HEK293 (cell line): ENCODE data around the gene TOP2A.

ENCODE experiments used
- CTCF ChIA-PET: fragments of 350-600 bp; formaldehyde crosslinking; extraction: SDS; loops from one replicate; lab custom pipeline; 2021; ENCODE audit warnings: antibody characterized with exemption; lab: Yijun Ruan, JAX
- POLR2A ChIA-PET: fragments of 300-600 bp; formaldehyde crosslinking; extraction: SDS; loops from one replicate; lab custom pipeline; 2020; ENCODE audit warnings: antibody characterized with exemption, inconsistent platforms; lab: Yijun Ruan, JAX
- H3K27ac ChIP-seq: fragments of 200-500 bp; sonication (Bioruptor generic); 2 replicates; pipeline ENCODE4 v1.5.1; 2014; ENCODE audit warnings: low read depth, low read length, control low read depth, inconsistent platforms; ENCODE audit errors: extremely low read depth
- H3K36me3 ChIP-seq, 2 experiments: fragments of 200-500 bp in 1 of 2; sonication (Bioruptor generic) in 1 of 2; 1 replicate in 1 of 2; 2 replicates in 1 of 2; pipeline ENCODE4 v1.5.1; 2014 to 2017; ENCODE audit warnings: inconsistent platforms in 2 of 2, low read length in 2 of 2; ENCODE audit not compliant: control insufficient read depth in 2 of 2, insufficient read depth in 1 of 2
- H3K4me1 ChIP-seq: fragments of 200-500 bp; sonication (Bioruptor generic); 2 replicates; pipeline ENCODE4 v1.5.1; 2014; ENCODE audit warnings: mild to moderate bottlenecking, low read length, inconsistent platforms; ENCODE audit not compliant: control insufficient read depth, insufficient read depth
- H3K4me3 ChIP-seq: 2 replicates; pipeline ENCODE4 v1.5.1; 2011; ENCODE audit warnings: low read depth, mild to moderate bottlenecking, control low read depth, low read length, moderate library complexity
- H3K9me3 ChIP-seq: fragments of 200-500 bp; sonication (Bioruptor generic); 2 replicates; pipeline ENCODE4 v1.5.1; 2014; ENCODE audit warnings: low read depth, low read length, inconsistent platforms; ENCODE audit not compliant: control insufficient read depth, insufficient read depth
- ATF2 ChIP-seq: fragments of 450-650 bp; formaldehyde crosslinking; IDR thresholded peaks from 2 replicates; pipeline ENCODE4 v1.5.1; 2016; ENCODE audit warnings: missing biosample characterization, missing genetic modification characterization, low read depth
- MYNN ChIP-seq: fragments of 450-650 bp; formaldehyde crosslinking; IDR thresholded peaks from 2 replicates; pipeline ENCODE4 v1.5.1; 2016; ENCODE audit warnings: missing biosample characterization, missing genetic modification characterization, borderline replicate concordance
- MZF1 ChIP-seq: fragments of 450-650 bp; formaldehyde crosslinking; IDR thresholded peaks from 2 replicates; pipeline ENCODE4 v1.5.1; 2017; ENCODE audit warnings: missing biosample characterization, missing genetic modification characterization, borderline replicate concordance
- SCRT2 ChIP-seq: fragments of 450-650 bp; formaldehyde crosslinking; IDR thresholded peaks from 2 replicates; pipeline ENCODE4 v1.5.1; 2016; ENCODE audit warnings: missing biosample characterization, missing genetic modification characterization
- SP2 ChIP-seq: fragments of 450-650 bp; formaldehyde crosslinking; IDR thresholded peaks from 2 replicates; pipeline ENCODE4 v1.5.1; 2016; ENCODE audit warnings: missing biosample characterization, missing genetic modification characterization
- ZNF16 ChIP-seq: fragments of 450-650 bp; formaldehyde crosslinking; IDR thresholded peaks from 2 replicates; pipeline ENCODE4 v1.5.1; 2016; ENCODE audit warnings: low read depth, missing biosample characterization, missing genetic modification characterization
- ZNF221 ChIP-seq: fragments of 450-650 bp; formaldehyde crosslinking; IDR thresholded peaks from 2 replicates; pipeline ENCODE4 v1.5.1; 2017; ENCODE audit warnings: missing biosample characterization, missing genetic modification characterization, borderline replicate concordance
- ZNF24 ChIP-seq: fragments of 450-650 bp; formaldehyde crosslinking; IDR thresholded peaks from 2 replicates; pipeline ENCODE4 v1.5.1; 2016; ENCODE audit warnings: missing biosample characterization, missing genetic modification characterization
- ZNF324 ChIP-seq: fragments of 450-650 bp; formaldehyde crosslinking; IDR thresholded peaks from 2 replicates; pipeline ENCODE4 v1.5.1; 2016; ENCODE audit warnings: missing biosample characterization, missing genetic modification characterization
- ZNF391 ChIP-seq: fragments of 450-650 bp; formaldehyde crosslinking; IDR thresholded peaks from 2 replicates; pipeline ENCODE4 v1.5.1; 2016; ENCODE audit warnings: low read depth, missing biosample characterization, missing genetic modification characterization, borderline replicate concordance
- ZNF488 ChIP-seq: fragments of 450-650 bp; formaldehyde crosslinking; IDR thresholded peaks from 2 replicates; pipeline ENCODE4 v1.5.1; 2016; ENCODE audit warnings: missing biosample characterization, missing genetic modification characterization
- ZNF561 ChIP-seq: fragments of 450-650 bp; IDR thresholded peaks from 2 replicates; pipeline ENCODE4 v1.5.1; 2018; ENCODE audit warnings: missing biosample characterization, missing genetic modification characterization, borderline replicate concordance
- ZNF792 ChIP-seq: fragments of 450-650 bp; formaldehyde crosslinking; IDR thresholded peaks from 2 replicates; pipeline ENCODE4 v1.5.1; 2016; ENCODE audit warnings: missing biosample characterization, missing genetic modification characterization
- ZSCAN30 ChIP-seq: fragments of 450-650 bp; IDR thresholded peaks from 2 replicates; pipeline ENCODE4 v1.5.1; 2018; ENCODE audit warnings: missing biosample characterization, mild to moderate bottlenecking, missing genetic modification characterization, moderate library complexity
- TF ChIP-seq, protein P1 (sequence below): fragments of 450-650 bp; formaldehyde crosslinking; optimal IDR thresholded peaks from 2 replicates; pipeline ENCODE3; 2016; ENCODE audit warnings: missing biosample characterization, mild to moderate bottlenecking, missing genetic modification characterization

Gene TOP2A

GRCh38 chr17:40437095-40437732, 19.5 kb upstream of the TOP2A start:
- Histone ChIP-seq H3K36me3 (no peaks in the 10 kb centered on the region), H3K27ac (no peak overlapping the region), H3K4me1 (no peaks in the 10 kb centered on the region), H3K4me3 (no peak overlapping the region), H3K9me3 (no peaks in the 10 kb centered on the region)
- CTCF ChIA-PET = interaction anchor here (0.6 to 9.9 kb wide), 8 partner anchors 13 to 267 kb away, joined by 3 to 194 read pairs (median 4); no protein-coding TSS in a partner anchor
- 0 out of 2 replicates have a peak, but pooled peaks have one; percentile 58 for TF ChIP-seq SCRT2 (tag by site-specific recombination)
- TF ChIP-seq ZNF561 (tag by site-specific recombination) = no peak
- no peak for TF ChIP-seq ZNF488
- TF ChIP-seq ZSCAN30 (tag by site-specific recombination) = no peak
- no peak for TF ChIP-seq ZNF391 (tag by site-specific recombination)
- no peak for TF ChIP-seq ZNF792 (tag by site-specific recombination)
- TF ChIP-seq ZNF221 (tag by site-specific recombination) = no peak
- no peak for TF ChIP-seq ZNF24 (tag by site-specific recombination)
- TF ChIP-seq MZF1 (tag by site-specific recombination) = no peak
- TF ChIP-seq, all 188 proteins: peak for 1
- POLR2A ChIA-PET = interaction anchor here (1.0 to 1.2 kb wide), 2 partner anchors 19 kb away, joined by 3 read pairs; partner anchors contain the start of gene TOP2A

GRCh38 chr17:40436636-40437035, 18.9 kb upstream of the TOP2A start:
- CTCF ChIA-PET = interaction anchor here (1.2 to 9.9 kb wide), 4 partner anchors 13 to 123 kb away, joined by 3 to 194 read pairs (median 29); no protein-coding TSS in a partner anchor
- Histone ChIP-seq H3K4me3 (no peak overlapping the region), H3K4me1 (no peaks in the 10 kb centered on the region), H3K9me3 (no peaks in the 10 kb centered on the region), H3K36me3 (no peaks in the 10 kb centered on the region), H3K27ac (no peak overlapping the region)
- POLR2A ChIA-PET = interaction anchor here (1.2 kb wide), 1 partner anchor 19 kb away, joined by 3 read pairs; the partner anchor contains the start of gene TOP2A
- TF ChIP-seq ZNF324 (tag by site-specific recombination) (no peak), MYNN (no peak), ZNF561 (tag by site-specific recombination) (no peak), ZNF16 (tag by site-specific recombination) (no peak), SP2 (no peak), ATF2 (tag by site-specific recombination) (no peak), ZNF391 (tag by site-specific recombination) (no peak)
- TF ChIP-seq, protein P1, sequence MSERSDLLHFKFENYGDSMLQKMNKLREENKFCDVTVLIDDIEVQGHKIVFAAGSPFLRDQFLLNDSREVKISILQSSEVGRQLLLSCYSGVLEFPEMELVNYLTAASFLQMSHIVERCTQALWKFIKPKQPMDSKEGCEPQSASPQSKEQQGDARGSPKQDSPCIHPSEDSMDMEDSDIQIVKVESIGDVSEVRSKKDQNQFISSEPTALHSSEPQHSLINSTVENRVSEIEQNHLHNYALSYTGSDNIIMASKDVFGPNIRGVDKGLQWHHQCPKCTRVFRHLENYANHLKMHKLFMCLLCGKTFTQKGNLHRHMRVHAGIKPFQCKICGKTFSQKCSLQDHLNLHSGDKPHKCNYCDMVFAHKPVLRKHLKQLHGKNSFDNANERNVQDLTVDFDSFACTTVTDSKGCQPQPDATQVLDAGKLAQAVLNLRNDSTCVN (tag by site-specific recombination) = no peak
